Mammary epithelial cell (primary cell): Measurements from ENCODE around the gene MYH14.

Experiments used
- CTCF ChIP-seq, 2 donors: IDR thresholded peaks in 1 of 2; conservative IDR thresholded peaks in 1 of 2; 2 replicates each; pipeline ENCODE4 v1.5.1; 2011 to 2012; ENCODE audit warnings: inconsistent platforms in 2 of 2, low read length in 2 of 2, mild to moderate bottlenecking in 2 of 2, control low read depth in 1 of 2, low read depth in 1 of 2; ENCODE audit not compliant: insufficient read depth in 1 of 2; ENCODE audit errors: extremely low read depth in 1 of 2
- EZH2 ChIP-seq: IDR thresholded peaks from 2 replicates; pipeline ENCODE4 v1.6.1; 2012; ENCODE audit warnings: low read length, inconsistent platforms, borderline replicate concordance

GRCh38 chr19:50167314-50167721, 36.1 kb upstream of the MYH14 start:
- no peak for TF ChIP-seq CTCF (conservative IDR thresholded peaks at IDR 0.05 in 1 of 2, IDR thresholded peaks at IDR 0.05 in 1 of 2; ENCODE audit: extremely low read depth in 1 of 2, insufficient read depth in 1 of 2, low read depth in 1 of 2, low read length in 2 of 2)
- no peak for TF ChIP-seq EZH2
